Heart right ventricle (tissue), 16 donors: ENCODE measurements around the gene EYA3. TPM values are rescaled to one million over a fixed set of nuclear protein-coding genes. Genes with fewer than 3 reads are reported as not detected.
"Not testable (repeated sequence)": the region's sequence is repeated elsewhere in the genome, so short reads cannot be mapped to it uniquely, and the experiment has no call there.

ENCODE experiments used
- ATAC-seq, 8 donors: fragments of 200-7000 bp; cut with Tn5 transposase; one replicate each; pipeline ENCODE4 v1.9.1; 2020; ENCODE audit warnings: mild to moderate bottlenecking in 8 of 8, moderate library complexity in 8 of 8, moderate number of reproducible peaks in 1 of 8
- DNase-seq, 2 donors: peaks; one replicate each; pipeline ENCODE4 v3.0.0-alpha.2; 2020
- H3K27ac ChIP-seq, 10 donors: fragments of 200-600 bp; sonication (generic) in 2 of 10; one replicate each; pipeline versions ENCODE4 v1.5.0 to v1.8.0; 2020 to 2022; ENCODE audit warnings: mild to moderate bottlenecking in 3 of 10
- H3K27me3 ChIP-seq, 7 donors: fragments of 200-600 bp; one replicate each; pipeline ENCODE4 v1.8.0; 2021 to 2022; ENCODE audit warnings: mild to moderate bottlenecking in 2 of 7
- H3K36me3 ChIP-seq, 9 donors: fragments of 200-600 bp; sonication (generic) in 1 of 9; one replicate each; pipeline versions ENCODE4 v1.5.0 to v1.8.0; 2020 to 2022; ENCODE audit warnings: mild to moderate bottlenecking in 2 of 9
- H3K4me1 ChIP-seq, 9 donors: fragments of 200-600 bp; sonication (generic) in 1 of 9; one replicate each; pipeline versions ENCODE4 v1.5.0 to v1.8.0; 2020 to 2022; ENCODE audit warnings: mild to moderate bottlenecking in 4 of 9
- H3K4me3 ChIP-seq, 10 donors: fragments of 200-600 bp; sonication (generic) in 2 of 10; one replicate each; pipeline versions ENCODE4 v1.5.0 to v1.8.0; 2020 to 2022; ENCODE audit warnings: mild to moderate bottlenecking in 7 of 10, moderate library complexity in 2 of 10
- H3K9me3 ChIP-seq, 11 donors: fragments of 200-600 bp in 10 of 11; sonication (generic) in 2 of 11; one replicate each; pipeline versions ENCODE4 v1.5.0 to v1.8.0; 2013 to 2022; ENCODE audit warnings: mild to moderate bottlenecking in 2 of 11, control low read depth in 1 of 11, moderate library complexity in 1 of 11
- CTCF ChIP-seq, 9 donors: fragments of 200-600 bp; sonication (generic) in 2 of 9; IDR thresholded peaks; one replicate each; pipeline versions ENCODE4 v1.5.0 to v1.8.0; 2021 to 2022; ENCODE audit warnings: antibody characterized with exemption in 9 of 9, mild to moderate bottlenecking in 5 of 9, moderate library complexity in 1 of 9
- WGBS, 2 donors: extraction: QIAGEN DNeasy Blood & Tissue Kit; methylation state at CpG; one replicate each; pipeline ENCODE4 v1.1.7; 2013; ENCODE audit warnings: inconsistent platforms in 1 of 2; 5-methylcytosine and 5-hydroxymethylcytosine counted together
- intact Hi-C, 10 donors: fragments of 100-400 bp; cut with DNase I; formaldehyde crosslinking; loops; one replicate each; pipeline versions ENCODE4 v1.11.1 to v1.14.2; 2022
- polyA plus RNA-seq, 2 donors: library from polyadenylated mRNA; stranded (reverse); fragments of 200-250 nt; gene quantifications; one replicate each; pipeline ENCODE4 v1.2.3, GENCODE V29; 2013
- total RNA-seq, 10 donors: library from RNA; stranded (reverse); fragmentation: NEBNext Ultra II Directional in 3 of 10; extraction: Animal tissue kit (Norgen Biotek cat#: 25700) in 3 of 10; gene quantifications; one replicate each; pipeline versions ENCODE4 v1.2.1 to v1.2.4, GENCODE V29; 2021 to 2023
- donor health status: Arrhythmogenic right ventricular cardiomyopathy.
- donor health status: ischemic (EF 13 %, LVEDD 7.1; RV severe dilation, severe dysfunction).
- donor health status: healthy with polysubstance abuse.
- donor health status: DM: no; HTN: yes; CAD: no.
- donor health status: DM: no; HTN: no; CAD: no.
- donor health status: ischemic (EF 25% LVEDD 6.9; RV normal size, moderate dysfunction).
- donor health status: ischemic (EF 25% LVEDD 5.7; RV mildly dilated, moderate dysfunction).
- donor health status: healthy.
- donor health status: DM: yes; HTN: yes; CAD: no.
- donor health status: Ischemic cardiomyopathy.
- donor health status: ischemic (EF 35%, LVEDD 5.7; RV mildly dilated, moderate dysfunction).
- donor health status: nonischemic (EF 11% LVEDD 7.7; RV severe dilation, severe dysfunction).
- donor health status: DM: yes; HTN: yes; CAD: no.
- donor health status: PGD.
- donor health status: ischemic (EF 29% LVEDD 5.4; RV normal size, mild dysfunction).
- donor health status: nonischemic (EF 23%, LVEDD 6.1; RV moderate dilation, normal function).

EYA3 gene
- total and polyA plus RNA-seq, 12 donors: 3.6 to 22.1 (median 17.3) TPM

GRCh38 chr1:28002600-28002999, 85.8 kb downstream of the EYA3 start:
- no peaks in the 10 kb centered on the region for H3K9me3 ChIP-seq
- 96 to 98% methylated on average over 10 of the region's 10 CpGs for WGBS, 2 donors
- H3K27me3 ChIP-seq: no peaks in the 10 kb centered on the region

DNA sequence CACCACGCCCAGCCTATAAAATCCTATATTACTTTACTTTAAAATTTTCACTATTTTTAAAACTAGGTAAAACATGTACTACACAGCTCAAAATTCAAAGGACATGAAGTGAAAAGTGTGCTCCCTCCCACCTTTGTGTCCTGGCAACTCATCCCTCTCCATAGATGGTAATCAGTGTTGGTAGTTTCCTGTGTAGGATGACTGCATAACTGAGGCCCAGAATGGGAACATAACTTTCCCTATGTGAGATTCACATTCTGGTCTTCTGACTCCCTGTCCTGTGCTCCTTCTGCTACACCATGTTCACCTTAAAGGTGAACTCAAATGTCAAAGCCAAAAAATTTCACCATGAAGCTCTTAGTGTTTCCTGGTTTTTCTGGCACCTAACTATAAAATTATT, 89.4 kb downstream of the EYA3 start:
- 96 to 100% methylated on average over 1 of the region's 1 CpG for WGBS, 2 donors
- DNase-seq: no peak
- Histone ChIP-seq H3K27ac (no peak overlapping the region), H3K4me3 (no peak overlapping the region), H3K4me1 (peaks cover 0 to 7% (median 4%) of the 10 kb centered on the region in 9 donors), H3K27me3 (no peaks in the 10 kb centered on the region), H3K36me3 (peaks cover 0 to 100% (median 50%) of the 10 kb centered on the region in 9 donors), H3K9me3 (no peaks in the 10 kb centered on the region)
- no peak for ATAC-seq
- no peak for TF ChIP-seq CTCF (IDR thresholded peaks at IDR 0.05)
- intact Hi-C loops: no loop called here

More at GRCh38 chr1:28002600-28002999, 85.8 kb downstream of the EYA3 start:
- intact Hi-C loops: no loop called here
- peaks cover 0 to 93% (median 35%) of the 10 kb centered on the region in 9 donors for H3K36me3 ChIP-seq
- no peak overlapping the region for H3K4me3 ChIP-seq
- peaks cover 0 to 7% (median 0%) of the 10 kb centered on the region in 9 donors for H3K4me1 ChIP-seq
- DNase-seq: no peak
- ATAC-seq: no peak
- H3K27ac ChIP-seq: no peak overlapping the region
- no peak for TF ChIP-seq CTCF (IDR thresholded peaks at IDR 0.05)

GRCh38 chr1:27994526-27994925, 93.9 kb downstream of the EYA3 start:
- intact Hi-C loops, H3K9me3 ChIP-seq, H3K4me3 ChIP-seq, ATAC-seq, H3K27me3 ChIP-seq, DNase-seq: not testable (repeated sequence)
- peaks cover 0 to 97% (median 33%) of the 10 kb centered on the region in 9 donors for H3K36me3 ChIP-seq
- H3K4me1 ChIP-seq: peaks cover 0 to 37% (median 23%) of the 10 kb centered on the region in 9 donors
- H3K27ac ChIP-seq: peak overlapping the region in 1 of 10 donors; percentile 56
- WGBS, 2 donors: 89% methylated on average over 6 of the region's 6 CpGs

DNA sequence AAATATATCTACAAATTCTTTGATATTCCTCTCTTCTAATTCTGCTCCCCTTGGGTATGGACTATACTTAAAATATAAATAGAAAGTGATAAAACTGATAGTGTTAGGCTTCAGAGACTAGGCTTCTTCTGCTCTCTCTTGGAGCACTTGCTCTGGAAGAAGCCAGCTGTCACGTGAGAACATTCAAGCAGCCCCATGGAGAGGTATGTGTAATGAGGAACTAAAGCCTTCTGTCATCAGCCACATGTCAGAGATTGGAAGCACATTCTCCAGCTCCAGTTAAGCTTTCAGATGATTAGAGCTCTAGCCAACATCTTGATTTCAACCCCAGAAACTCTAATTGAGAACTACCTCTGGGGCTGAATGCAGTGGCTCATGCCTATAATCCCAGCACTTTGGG, 94.3 kb downstream of the EYA3 start:
- peaks cover 0 to 97% (median 35%) of the 10 kb centered on the region in 9 donors for H3K36me3 ChIP-seq
- no peaks in the 10 kb centered on the region for H3K27me3 ChIP-seq
- ATAC-seq (peak in 7 of 8 donors; percentile 41 to 79 (median 63)), DNase-seq (peak in 1 of 2 donors; percentile 9)
- 25 to 28% methylated on average over 1 of the region's 1 CpG for WGBS, 2 donors
- intact Hi-C loops: no loop called here
- peak overlapping the region in 2 of 10 donors; percentile 18 to 56 for H3K27ac ChIP-seq
- peaks cover 0 to 37% (median 23%) of the 10 kb centered on the region in 9 donors for H3K4me1 ChIP-seq
- H3K9me3 ChIP-seq: no peaks in the 10 kb centered on the region
- H3K4me3 ChIP-seq: no peak overlapping the region
- no peak for TF ChIP-seq CTCF (IDR thresholded peaks at IDR 0.05)

DNA sequence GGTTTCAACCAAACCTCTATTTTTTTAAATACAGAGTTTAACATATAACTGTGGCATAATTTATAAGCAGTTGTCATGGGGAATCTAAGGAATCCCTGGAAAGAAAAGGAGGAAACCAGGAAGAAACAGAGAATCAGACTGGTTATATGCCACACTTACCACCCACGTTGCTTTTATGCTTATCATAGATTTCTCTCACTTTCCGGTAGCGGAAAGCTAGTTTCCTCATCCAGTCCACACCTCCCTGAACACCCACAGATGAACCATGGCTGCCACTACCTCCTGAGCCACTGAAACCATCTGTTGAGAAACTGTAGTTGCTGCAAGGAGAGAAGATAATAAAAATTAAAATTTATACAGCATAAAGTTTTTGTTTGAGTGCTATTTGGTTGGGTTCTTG, 95.2 kb downstream of the EYA3 start:
- H3K9me3 ChIP-seq: no peaks in the 10 kb centered on the region
- H3K36me3 ChIP-seq: peaks cover 0 to 97% (median 37%) of the 10 kb centered on the region in 9 donors
- H3K27ac ChIP-seq: peak overlapping the region in 6 of 10 donors; percentile 9 to 69 (median 39)
- ATAC-seq (peak in 4 of 8 donors; percentile 42 to 62 (median 58)), DNase-seq (no peak)
- TF ChIP-seq CTCF (IDR thresholded peaks at IDR 0.05): no peak
- WGBS, 2 donors: 29 to 35% methylated on average over 3 of the region's 3 CpGs
- intact Hi-C loops: no loop called here
- H3K4me1 ChIP-seq: peaks cover 0 to 37% (median 23%) of the 10 kb centered on the region in 9 donors
- H3K4me3 ChIP-seq: no peak overlapping the region
- H3K27me3 ChIP-seq: no peaks in the 10 kb centered on the region
